NCI-H1694 treated with DMSO at 0.1 percent for 48 hours (cell line): ENCODE data around the gene TNRC18.
"Not testable (repeated sequence)": the region's sequence is repeated elsewhere in the genome, so short reads cannot be mapped to it uniquely, and the experiment has no call there.

Source experiments
- DNase-seq: peaks from one replicate; lab custom pipeline; 2025; lab: John Stamatoyannopoulos, UW

TNRC18 gene

GRCh38 chr7:5377279-5377678 is 46.4 kb downstream of the TNRC18 start:
- no peak for DNase-seq

DNA sequence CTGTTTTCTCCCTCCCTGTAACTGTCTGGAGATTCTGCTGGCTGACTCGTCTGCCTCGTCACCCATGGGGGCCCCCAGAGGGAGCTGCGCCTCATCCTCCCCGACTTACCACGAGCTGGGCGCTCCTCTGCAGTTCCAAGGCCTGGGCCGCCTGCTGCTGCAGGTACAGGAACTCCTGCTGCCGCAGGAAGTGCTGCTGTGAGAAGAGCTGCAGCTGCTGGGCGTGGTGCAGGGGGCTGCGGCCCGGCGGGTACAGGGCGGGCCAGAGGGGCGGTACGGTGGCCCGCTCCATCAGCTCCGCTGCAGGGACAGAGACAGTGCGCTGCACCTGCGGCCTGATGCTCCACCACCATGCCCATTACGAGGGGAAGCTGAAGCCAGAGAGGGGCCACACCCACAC is 47.7 kb downstream of the TNRC18 start:
- DNase-seq, result no peak

GRCh38 chr7:5374464-5374863 is 49.2 kb downstream of the TNRC18 start:
- no peak for DNase-seq

- DNase-seq, result no peak
Measured at GRCh38 chr7:5373300-5373699, 50.3 kb downstream of the TNRC18 start.

DNA sequence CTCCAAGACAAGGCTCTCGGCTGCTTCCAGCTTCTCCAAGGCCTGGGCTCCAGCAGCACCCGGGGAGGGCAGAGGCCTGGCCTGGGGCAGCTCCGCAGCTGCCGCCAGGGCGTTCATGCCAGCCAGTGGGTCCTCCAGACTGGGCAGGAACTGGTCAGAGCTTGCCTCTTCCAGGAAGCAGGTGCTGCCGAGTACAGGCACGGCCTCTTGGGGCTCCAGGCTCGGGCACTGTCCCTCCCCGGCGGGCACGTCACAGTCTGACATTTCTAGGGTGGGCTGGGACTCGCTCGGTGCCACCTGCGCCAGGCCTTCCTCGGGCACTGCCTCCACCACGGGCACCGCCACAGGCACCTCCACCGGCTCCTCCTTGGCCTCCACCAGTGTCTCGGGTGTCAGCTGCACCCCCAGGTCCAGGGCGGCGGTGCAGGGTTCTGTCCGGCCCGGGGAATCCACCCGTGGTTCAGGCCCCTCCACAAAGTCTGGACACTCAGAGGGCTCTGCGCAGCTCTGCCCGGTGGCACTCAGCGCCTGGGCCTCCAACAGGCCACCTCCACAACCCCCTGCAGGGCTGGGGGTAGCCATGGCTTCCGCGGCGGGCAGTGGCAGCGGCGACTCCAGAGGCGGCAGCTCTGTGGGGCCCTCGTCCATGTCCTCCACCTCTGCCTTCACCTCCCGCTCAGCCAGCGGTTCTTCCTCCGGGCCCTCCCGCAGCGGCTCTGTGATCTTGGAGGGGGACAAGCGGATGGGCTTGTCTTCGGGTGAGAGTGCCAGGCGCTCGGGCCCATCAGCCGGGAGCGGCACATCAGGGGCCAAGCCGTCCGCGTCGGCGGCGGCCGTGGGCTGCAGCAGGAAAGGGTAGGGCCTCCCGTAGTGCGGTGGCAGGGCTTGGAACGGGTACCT is 52.9 kb downstream of the TNRC18 start:
- no peak for DNase-seq

GRCh38 chr7:5367661-5368060 is 56.0 kb downstream of the TNRC18 start:
- DNase-seq, result no peak

DNA sequence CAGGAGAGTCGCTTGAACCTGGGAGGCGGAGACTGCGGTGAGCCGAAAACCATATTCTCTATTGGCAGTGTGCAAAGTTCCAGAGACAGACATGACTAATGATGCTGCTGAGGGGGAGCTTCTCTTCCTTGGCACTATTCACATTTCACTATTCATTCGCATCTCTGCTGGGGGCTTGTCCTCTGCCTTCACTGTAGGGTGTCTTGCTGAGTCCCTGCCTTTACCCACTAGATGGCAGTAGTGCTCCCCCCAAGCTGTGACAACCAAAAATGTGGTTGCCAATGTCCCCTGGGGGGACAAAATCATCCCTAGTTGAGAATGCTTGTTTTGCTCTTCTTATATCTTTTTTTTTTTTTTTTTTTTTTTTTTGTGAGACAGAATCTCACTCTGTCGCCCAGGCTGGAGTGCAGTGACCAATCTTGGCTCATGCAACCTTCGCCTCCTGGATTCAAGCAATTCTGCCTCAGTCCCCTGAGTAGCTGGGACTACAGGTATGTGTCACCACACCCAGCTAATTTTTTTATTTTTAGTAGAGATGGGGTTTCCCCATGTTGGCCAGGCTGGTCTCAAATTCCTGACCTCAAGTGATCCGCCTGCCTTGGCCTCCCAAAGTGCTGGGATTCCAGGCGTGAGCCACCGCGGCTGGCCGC is 57.5 kb downstream of the TNRC18 start:
- peak; percentile 82 for DNase-seq

GRCh38 chr7:5363729-5364128 is 59.9 kb downstream of the TNRC18 start:
- no peak for DNase-seq

DNA sequence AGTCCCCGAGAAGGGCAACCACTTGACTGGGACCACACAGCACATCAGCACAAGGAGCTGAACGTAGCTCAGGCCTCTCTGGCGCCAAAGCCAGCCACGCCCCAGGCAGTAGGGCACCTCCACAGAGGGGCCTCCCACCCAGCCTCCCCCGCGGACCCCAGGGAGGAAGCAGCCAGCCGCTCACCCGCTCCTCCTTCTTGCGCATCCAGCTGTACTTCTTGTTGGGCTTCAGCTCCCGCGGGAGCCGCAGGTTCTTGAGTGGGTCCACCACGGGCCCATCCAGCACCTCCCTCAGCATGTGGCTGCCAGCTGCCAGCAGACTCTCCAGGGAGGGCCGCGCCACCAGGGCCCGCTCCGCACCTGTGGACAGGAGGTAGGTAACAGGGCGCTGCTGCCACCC is 61.2 kb downstream of the TNRC18 start:
- no peak for DNase-seq

- DNase-seq, result no peak
Measured at GRCh38 chr7:5361446-5362127, 62.0 kb downstream of the TNRC18 start.

DNA sequence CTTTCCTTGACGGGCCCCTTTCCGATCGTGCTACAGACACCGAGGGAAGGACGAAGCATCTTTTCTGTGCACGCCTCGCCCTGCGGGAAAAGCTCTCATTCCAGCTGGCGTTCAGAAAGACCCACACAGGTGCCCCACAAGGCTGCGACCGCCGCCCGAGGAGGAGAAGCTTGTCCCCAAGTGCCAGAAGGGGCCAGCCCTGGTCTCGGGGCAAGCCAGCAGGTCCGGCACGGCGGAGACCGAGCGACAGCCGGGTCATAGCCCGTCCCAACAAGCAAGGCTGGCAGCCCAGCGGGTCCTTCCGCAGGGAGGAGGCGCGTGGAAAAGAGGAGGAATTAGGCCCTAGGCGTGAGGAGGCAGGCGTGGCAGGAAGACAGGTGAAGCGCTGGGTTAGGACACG is 62.7 kb downstream of the TNRC18 start:
- DNase-seq, result no peak

- DNase-seq, result no peak
Measured at GRCh38 chr7:5360451-5360850, 63.2 kb downstream of the TNRC18 start.

DNA sequence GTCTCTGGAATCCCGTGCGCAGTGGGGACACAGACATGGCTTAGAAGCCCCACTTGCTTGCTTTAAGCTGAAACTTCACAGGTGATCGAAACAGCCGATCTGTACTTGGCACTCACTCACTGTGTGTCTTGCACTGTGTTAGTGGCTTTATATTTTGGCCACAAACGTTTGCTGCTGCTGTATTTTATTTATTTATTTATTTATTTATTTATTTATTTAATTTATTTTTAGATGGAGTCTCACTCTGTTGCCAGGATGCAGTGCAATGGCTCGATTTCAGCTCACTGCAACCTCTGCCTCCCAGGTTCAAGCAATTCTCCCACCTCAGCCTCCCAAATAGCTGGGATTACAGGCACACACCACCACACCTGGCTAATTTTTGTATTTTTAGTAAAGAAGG is 63.6 kb downstream of the TNRC18 start:
- DNase-seq, result not testable (repeated sequence)

- DNase-seq, result no peak
Measured at GRCh38 chr7:5359344-5359743, 64.3 kb downstream of the TNRC18 start.

DNA sequence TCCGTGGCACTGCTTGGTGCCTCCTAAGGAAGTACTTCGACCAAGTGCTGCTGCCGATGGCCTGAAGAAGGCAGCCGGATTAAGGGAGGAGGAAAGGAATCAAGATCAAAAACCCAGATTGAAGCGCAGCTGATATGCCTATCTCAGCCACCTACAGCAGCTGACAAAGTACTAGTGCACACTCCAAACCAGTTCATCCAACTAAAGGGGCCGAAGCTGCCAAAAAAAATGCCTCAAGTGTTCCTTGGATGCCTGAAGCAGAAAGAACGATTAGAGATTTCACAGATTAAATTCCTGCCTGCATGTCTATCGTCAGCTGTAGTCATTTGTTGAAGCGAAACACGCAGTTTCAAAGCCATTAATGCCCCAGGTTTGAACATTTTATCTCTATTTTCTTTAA is 65.7 kb downstream of the TNRC18 start:
- no peak for DNase-seq

DNA sequence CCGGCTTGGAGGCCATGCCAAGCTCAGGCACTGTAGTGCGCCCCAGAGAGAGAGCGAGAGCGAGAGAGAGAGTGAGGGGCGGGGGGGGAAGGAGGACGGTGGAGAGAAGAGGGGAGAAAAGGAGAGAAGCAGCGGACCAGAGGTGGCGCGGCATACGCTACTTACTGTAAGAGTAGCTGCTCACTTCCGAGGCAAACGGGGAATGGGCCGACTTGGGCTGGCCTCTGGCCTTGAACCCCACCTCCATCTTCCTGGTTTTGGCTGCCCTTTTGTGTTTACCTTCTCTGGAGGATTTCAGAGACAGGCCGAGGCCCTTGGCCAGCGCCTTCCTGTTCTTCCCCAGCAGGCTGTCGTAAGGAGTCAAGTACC is 66.9 kb downstream of the TNRC18 start:
- no peak for DNase-seq

DNA sequence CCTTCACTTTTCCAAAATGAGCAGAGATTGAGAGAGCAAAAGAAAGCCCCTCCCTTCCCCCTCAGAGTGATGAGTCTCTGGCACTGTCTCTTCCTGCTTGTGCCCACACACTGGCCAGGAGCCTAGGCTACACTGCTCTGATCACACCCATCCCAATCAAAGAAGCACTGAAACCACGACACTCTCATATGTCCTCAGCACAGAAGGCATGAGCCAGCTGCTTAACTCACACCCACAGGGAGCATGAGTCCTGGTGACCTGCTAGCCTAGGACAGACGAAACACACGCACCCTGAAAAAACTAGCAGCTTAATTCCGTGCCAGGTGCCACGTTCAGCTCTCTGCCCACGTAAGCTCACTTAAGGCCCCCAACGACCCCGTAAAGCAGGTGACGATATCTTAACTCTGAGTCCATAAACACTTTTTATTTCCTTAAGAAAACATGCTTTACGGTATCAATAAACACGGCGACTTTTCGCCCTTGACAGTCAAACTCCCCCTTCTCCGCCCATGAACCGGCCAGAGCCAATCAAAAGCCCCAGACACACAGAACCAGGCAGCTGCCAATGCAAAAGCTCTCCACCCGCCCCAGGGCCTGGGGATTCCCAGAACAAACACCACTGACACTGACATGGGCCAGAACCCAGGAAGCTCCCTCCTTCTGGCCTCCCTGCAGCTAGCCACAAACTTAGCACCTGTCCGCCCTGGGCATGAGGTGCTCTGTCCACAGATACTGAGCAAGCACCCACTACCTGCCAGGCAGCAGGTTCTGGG is 69.0 kb downstream of the TNRC18 start:
- DNase-seq, result no peak

- DNase-seq, result no peak
Measured at GRCh38 chr7:5352440-5353010, 71.1 kb downstream of the TNRC18 start.

- no peak for DNase-seq
Measured at GRCh38 chr7:5351507-5352265, 71.9 kb downstream of the TNRC18 start.

DNA sequence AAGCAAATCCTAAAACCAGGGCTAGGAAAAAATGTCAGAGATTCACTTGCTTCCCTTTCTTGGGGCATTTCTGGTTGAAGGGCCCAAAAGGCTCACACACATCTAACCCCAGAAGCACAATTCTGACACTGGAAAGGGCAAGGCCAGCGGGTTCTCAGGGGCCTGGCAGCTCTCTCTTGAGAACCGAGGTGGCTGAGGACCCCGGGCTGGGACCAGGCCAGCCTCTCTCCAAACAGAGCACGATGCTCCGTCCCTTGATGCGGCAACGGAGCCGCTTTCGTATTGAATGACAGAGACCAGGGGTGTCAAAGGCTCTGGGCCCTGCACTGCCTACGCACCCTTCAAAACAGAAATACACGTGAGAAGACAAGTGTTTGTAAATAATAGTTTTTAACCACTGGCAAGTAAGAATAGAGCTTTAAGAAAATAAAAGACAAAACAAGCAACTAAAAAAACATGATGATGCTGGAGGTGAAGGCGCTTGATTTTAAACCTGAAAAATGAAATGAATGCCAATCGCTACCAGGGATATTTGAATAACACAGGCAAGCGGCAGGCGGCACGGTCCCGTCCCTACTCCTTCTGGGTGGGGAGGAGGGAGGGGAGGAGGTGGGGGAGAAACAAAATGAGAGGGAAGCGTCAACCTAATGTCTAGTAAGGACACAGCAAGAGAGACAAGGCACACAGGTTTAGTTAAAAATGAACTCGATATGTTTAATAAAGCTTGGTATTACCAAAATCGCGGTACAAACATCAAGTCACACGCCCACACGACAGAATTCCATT is 72.8 kb downstream of the TNRC18 start:
- DNase-seq, result no peak

- no peak for DNase-seq
Measured at GRCh38 chr7:5350174-5350463, 73.5 kb downstream of the TNRC18 start.
